Dedifferentiated amniotic fluid mesenchymal stem cell (primary cell): ENCODE measurements around the gene TMTC2.
A peak's percentile ranks its signal among the peaks of the same experiment; 100 is the strongest.

Source experiments
- DNase-seq: peaks from one replicate; pipeline ENCODE4 v3.0.0-alpha.2; 2016; ENCODE audit errors: extremely low spot score

The TMTC2 gene

DNA sequence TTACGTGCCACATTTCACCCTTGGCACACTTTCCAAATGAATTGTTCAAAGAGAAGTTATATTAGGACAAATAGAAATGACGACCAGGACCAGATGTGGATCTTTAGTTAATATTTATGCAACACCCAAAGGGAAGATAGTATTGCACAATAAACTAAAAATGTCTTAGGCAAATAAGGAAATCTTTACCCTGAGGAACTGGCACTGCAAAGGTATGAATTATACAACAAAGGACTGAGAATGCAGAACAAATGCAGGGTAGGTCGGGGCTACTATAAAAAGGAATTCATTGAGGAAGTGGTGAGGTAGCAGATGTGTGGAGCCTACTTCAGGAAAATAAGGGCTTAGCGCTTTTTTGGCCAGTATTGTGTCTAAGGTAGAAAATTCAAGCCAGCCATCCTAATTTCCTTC lies 3.9 kb upstream of the TMTC2 start:
- DNase-seq = no peak

DNA sequence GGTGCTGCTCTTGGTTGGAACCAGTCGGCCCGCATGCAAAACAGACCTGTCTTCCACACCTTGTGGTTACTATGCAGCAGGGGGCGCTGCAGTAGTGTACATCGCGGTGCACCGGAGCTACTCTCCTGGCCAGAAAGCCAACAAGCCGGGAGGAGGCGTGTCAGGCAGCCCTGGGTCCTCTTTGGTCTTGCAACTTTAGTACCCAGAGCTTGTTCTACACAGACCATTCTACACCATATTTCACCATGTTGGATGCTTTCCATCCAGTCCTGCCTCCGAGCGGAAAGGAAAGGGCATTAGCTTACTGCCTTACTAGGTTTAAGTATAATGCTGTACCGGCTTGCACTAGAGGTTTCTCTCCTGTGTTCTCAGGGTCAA lies 927 bp upstream of the TMTC2 start:
- DNase-seq = peak; percentile 95

DNA sequence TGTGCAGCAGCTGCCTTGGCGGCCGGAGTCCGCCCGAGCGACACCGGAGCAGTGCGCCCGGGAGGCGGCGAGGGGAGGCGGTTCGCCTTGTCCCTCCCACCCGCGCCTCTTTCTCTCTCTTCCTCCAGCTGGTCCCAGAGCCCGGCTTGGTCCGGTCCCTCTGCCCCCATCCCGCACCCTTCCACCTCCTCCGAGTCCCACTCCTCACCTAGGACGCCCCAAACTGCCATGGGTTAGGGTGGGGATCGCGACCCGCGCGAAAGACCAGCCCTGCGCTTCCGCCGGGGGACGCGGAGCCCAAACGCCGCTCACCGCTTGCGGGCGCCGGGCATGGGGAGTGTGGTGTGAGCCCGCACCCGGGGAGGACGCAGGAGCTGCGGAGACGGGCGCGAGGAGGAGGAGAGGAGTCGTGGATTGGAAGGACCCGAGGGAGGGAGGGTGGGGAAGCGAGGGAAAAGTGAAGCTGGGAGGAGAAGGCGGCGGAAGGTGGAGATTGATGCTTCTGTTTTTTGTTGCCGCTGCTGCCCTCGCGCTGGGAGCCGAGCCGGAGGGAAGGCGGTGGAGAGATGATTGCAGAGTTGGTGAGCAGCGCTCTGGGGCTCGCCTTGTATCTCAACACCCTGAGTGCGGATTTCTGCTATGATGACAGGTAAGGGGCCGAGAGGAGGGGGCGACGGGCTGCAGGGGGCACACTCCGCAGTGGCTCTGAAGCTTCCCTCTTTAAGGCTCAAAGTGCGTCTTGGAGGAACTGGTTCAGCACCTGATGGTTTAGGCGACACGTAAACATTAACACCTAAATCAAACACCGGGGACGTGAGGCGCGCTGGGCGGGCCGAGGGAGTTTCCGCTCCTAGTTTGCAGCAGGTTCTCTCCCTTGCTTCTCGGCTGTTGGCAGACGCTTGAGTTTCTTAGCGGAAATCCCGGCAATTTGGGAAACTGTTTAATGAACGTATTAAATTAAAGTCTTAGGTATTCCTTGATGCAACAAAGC lies 610 bp downstream of the TMTC2 start:
- peak; percentile 17 for DNase-seq

DNA sequence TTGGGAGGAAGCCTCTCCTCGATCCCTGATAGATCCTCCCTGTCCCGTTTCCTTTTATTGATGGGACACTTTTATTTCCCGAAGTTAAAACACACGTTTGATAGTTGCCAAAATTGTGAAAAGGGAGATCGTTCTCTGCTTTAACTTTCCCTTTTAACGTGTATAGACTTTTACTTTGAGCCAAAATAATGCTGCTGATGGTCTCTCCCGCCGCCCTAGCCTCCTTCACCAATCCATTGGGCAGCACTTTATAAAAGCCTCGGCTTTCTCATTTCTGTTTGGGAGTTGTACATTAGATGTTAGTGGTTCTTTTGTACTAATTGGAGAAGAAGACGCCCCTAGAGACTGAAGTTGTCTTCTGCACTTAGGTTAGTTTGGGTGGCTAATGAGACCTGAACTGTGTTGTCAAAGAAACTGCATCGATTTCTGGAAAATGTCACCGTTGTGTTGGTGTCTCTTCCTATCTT lies 1.4 kb downstream of the TMTC2 start:
- peak; percentile 16 for DNase-seq

DNA sequence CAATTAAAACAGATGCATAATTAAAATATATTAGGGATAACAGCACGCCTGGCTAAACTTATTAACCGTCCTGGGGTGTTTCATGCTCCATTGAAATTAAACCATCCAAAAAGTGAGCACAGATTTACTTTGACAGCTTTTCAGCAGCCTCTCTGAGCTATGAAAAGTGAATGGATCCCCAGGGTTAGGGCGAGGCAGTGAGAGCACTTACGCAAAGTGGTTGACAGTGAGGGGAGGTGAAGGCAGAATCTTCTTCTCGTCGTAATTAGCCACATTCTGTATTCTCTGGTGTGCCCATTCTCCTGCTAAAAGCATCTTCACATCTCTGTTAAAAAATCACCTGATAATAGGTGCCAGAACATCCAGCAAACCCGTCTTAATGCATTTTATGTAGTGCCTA lies 1.9 kb downstream of the TMTC2 start:
- DNase-seq = no peak

DNA sequence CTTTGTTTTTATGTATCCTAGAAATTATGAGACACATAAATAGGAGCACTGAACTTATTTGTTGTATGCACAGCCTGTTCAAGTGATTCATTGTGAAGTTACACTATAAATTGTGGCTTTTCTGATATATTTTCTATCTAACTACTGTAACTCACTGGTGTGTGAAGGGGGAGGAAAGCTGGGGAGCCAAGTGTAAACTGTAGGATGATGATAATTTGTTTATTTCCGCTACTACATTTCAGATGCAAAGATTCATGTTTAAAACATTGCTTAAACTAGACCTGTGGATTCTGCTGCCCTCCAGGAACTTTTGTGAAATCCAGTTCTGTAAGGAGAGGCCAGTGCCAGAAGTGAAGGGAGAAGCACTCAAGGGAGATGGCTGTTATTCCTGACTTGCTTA lies 3.3 kb downstream of the TMTC2 start:
- DNase-seq = no peak

DNA sequence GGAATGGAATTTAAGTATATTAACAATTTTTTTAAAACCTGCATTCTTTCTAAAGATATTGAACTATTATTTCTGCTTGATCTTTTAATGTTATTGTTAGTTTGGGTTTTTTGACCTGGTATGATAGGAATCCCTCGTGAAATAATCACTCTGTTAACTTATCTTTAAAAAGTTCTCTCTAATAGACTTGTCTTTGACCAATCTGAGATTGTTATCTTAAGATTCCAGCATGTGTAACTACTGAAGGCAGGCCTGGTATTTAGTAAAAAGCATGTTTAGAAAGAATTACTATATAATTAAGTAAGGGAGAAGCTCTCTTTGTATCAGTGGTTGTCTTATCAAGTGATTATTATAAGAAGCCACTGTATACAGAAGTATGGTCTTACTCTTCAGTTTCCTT lies 4.8 kb downstream of the TMTC2 start:
- DNase-seq = no peak

DNA sequence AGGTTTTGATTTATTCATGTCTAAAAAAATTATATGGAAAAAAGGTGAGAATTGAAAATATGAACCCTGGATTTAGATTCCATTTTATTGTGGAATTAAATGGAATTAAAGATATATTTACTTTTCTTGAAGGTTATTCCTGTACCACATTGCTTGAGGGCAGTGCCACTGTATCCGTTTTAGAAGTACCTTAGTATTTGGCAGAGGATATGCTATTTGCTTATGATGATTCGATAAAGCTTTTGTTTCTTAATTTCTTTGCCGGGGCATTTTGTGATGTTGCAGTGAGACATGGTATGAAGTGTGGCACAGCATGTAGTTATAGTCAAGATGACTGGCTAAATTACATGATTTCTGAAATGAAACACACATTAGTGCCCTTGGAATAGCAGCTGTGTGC lies 7.6 kb downstream of the TMTC2 start:
- DNase-seq = no peak

DNA sequence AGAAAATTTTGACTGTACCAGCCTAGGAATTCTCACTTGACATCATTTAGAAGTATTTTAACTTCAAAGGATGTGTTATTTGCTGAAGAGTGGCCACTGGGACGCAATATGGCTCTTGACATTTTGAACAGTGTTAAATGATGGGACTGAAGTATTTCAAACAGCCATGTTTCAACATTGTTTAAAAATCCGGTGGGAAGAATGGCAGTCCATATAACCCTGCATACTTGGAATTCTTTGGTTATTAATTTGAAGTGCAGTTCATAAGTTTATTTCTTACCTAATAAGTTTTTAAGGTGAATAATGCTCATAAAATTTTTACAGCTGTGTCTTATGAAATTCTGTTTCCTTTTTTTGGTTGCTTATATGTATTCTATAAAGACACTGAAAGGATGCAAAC lies 8.3 kb downstream of the TMTC2 start:
- no peak for DNase-seq

DNA sequence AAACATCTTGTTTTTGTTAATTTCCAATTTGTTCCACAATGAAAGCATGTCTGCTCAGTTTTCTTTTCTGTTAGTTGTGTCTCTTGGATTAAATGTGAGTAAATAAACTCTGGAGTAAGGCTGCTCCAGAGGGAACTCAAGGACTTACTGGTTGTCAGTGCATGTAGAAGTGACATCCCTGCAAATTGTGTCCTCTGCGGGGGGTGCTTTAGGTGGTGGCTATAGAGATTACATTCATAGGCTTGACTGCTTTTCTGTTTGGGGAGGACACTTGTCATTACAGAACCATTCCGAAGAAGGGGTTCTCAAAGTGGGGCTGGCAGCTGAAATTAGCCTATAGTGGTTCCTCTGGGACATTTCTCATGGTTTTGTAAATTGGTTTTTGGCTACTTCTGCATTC lies 8.8 kb downstream of the TMTC2 start:
- DNase-seq = no peak

DNA sequence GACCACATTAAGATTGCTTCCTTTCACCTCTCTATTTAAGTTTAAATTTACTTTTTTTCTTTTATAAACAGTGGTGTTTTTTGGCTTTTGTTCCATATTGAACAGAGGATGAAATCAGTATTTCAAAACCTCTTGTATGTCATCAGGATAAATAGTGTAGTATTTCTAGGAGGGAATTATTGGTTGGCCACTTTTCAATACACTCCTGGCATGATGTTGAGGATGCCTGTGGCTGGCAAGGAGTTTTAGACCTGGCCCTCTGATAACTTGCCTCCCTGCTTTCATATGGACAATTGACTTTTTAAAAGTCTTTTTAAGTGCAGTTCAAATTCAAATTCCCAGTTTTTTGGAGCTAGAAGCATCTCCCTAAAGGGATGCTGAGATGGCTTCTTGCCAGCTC lies 9.8 kb downstream of the TMTC2 start:
- no peak for DNase-seq

DNA sequence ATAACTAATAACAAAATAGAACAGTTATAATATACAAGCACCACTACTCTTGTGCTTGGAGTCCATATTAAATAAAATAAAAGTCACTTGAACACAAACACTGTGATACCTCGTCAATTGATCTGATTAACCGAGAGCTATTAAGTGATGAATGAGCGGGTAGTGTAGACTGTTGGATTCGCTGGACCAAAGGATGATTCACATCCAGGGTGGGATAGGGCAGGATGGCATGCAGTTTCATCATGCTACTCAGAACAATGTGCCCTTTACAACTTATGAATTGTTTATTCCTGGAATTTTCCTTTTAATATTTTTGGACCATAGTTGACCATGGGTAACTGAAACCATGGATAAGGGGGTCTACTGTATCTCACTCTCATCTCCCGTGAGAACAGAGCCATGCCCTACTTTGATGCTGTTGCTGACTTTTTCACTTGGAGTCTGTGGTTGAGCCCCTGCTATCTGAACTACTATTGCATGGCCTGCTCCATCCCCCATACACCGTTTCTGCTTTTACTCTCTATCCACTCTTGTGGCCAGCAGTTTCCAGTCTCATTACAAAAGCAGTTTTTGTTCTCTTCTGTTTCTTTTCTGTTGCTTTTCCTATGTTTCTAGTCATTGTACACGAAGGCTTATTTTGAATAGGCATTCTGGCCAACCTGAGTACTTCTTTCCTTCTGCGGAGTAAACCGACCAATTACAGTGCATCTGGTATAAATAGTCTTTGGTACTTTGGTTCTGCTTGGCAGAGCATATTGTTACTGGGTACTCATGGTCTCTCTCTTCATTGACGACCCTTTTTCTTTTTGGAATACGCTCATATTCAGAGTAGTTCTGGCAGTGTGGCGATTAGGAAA lies 12.2 kb downstream of the TMTC2 start:
- DNase-seq = no peak

DNA sequence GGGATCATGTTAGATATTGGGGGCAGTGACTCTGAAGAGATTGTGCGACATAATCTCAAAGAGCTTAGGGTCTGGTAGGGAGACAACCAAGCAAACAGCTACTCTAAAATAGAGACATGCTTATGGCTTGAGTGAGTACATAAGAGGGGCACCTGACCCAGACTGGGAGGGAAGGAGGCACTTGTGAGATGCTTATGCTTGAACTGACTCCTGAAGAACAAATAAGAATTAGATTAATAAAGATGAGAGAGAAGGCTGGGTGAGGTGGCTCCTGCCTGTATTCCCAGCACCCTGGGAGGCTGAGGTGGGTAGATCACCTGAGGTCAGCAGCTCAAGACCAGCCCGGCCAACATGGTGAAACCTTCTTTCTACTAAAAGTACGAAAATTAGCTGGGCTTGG lies 19.1 kb downstream of the TMTC2 start:
- DNase-seq = no peak

DNA sequence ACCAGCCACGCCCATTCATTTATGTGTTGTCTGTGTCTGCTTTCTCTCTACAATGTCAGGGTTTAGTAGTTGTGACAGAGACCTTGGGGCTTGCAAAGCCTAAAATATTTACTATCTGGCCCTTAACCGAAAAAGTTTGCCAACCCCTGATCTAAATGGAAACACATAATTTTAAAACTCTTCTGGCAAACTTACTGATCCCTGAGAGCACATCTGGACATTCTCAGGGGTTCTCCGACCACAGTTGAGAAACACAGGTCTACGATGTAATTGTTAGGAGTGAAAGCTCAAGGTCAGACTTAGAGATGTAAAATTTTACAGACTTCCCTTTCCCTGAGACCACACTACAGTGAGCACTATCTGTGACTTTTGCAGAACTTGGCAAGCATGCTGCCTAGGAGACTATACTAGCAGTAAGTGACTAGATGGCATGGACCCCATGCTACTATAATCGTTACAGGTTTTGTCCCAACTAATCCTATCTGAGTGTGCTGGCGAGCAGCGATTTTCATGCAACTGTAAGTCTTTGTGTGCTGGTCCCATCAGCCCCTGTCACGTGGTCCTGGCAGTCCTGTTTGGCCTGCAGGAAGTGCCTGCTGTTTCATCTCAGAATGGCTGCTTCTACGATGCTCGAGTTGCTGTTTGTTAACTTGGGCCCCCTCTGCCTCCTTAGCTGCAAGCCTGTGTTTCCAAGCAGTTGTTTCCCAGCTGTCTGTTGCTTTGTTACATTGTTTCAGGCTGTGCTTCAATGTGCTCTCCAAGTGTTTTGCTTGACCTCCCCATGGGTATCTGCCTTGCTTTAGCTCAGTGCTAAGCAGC lies 21.6 kb downstream of the TMTC2 start:
- DNase-seq = no peak

DNA sequence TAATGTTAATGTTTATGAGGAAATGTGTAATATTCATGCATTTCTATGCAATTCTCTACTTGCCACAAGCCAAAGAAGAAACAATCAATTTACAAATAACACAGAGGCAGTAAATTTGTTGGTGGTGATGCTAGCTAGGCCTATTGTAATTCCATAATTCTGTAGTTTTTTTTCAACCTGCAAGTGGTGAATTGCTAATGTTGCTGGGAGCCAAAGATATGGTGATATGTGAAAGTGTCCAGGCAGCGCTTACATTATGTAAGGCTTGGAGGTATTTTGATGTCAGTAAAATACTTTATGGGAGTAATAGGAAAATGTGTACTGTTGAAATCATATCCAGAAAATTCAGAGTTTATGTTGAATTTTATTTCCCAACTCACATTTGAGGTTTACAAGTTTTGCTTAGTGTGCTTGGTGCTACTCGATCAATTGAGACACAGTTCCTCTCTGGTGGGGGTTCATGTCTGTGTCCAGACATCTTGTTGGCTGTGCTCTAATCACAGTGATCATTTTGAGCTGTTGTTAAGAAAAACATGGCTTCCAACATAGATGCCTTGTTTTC lies 23.2 kb downstream of the TMTC2 start:
- no peak for DNase-seq

DNA sequence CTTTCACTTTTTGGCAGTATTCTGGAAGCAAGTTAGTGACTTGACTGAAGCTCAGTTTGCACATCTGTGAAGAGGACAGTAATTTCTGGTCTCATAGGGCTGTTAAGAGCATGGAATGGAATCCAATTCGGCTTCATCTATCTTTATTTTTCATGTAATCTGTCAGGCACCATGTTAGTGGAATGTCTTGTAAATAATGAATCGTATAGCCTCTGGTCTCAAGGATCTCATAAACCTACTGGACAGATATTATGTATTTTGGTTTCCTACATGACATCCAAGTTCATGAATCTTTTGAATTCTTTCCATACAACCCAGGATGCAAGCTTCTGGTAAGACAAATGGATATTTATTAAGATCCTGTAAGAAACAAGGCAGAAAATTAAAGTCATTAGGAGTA lies 24.0 kb downstream of the TMTC2 start:
- no peak for DNase-seq

DNA sequence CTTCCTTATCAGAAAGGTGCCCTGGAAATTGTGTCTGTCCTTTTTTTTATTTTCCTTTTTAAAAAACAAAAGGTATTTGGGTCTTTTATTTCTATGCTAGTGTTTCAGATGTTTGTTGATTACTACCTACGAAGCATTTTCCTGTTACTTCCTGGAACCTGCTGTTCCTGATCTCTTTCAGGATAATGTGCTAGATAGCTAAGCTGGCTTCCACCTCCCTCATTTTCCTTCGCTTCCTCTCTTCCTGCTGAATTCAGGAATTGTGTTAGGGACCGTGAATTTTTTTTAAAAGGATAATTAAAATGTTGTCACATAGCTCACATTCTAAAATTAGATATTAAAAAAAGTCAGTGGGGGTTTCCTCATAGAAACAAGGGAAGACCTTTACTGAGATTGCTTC lies 27.7 kb downstream of the TMTC2 start:
- no peak for DNase-seq

DNA sequence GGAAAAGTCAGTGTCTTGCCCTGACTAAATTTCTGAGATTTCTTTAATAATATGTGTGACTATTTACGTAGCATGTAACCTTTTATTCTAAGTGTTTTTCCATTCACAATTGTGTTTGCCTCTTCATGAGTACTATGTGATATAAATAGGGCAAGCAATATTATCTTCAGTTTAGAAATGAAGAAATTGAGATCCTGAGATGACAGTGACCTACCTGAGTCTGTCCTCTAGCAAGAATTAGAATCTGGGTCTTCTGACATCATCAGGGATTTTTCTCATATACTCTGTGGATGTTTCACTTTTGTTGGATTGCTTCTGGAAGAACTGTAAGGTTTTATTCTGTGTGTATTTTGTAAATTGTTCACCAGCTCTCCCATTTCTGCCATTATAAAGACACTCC lies 35.0 kb downstream of the TMTC2 start:
- no peak for DNase-seq

DNA sequence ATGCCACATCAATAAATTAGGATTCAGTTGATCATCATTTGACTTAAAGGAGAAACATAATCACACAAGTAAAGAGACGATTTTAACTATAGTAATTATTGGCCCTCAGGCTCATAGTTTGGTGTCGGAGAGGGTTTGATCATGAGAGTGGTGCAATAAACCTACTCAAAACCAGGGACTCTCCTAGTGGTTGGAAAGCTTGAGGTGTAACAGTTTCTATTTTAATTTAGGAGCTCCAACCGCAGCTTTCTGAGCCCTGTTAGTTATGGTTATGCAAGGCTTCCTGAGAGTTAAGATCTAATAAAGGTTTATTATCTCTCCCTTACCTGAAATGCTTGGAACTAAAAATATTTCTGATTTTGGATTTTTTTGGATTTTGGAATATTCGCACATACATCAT lies 36.4 kb downstream of the TMTC2 start:
- no peak for DNase-seq

DNA sequence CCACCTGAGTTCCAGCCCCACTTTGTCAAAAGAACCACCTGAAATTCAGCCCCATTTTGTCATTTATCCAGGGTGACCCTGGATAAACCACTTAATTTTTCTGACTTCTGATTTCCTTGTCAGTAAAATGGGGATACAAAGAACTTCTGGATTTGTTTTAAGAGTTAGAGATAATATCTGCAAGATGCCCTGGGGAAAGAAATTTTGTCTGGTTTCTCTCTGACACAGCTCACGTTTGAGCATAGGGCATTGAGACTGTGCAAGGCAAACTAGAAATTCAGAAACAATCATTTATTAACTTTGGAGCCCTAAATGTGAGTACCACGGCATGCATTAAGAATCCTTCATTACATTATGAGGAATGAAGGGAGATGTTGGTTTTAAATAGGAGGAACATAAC lies 37.2 kb downstream of the TMTC2 start:
- no peak for DNase-seq

DNA sequence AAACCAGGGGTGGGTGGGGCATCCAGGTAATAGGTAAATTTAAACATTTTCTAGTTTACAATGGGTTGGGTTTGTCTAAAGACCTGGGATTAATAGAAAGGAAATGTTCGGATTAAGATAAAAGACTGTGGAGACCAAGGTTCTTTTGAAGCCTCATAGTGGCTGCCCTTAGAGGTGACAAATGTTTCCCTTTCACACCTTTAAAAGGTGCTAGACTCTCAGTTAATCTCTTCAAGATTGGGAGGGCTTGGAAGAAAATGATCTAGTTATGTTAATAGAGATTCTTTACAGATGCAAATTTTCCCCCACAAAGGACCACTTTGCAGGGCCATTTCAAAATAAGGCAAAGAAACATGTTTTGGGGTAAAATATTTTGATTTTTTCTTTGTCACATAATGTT lies 39.0 kb downstream of the TMTC2 start:
- no peak for DNase-seq

DNA sequence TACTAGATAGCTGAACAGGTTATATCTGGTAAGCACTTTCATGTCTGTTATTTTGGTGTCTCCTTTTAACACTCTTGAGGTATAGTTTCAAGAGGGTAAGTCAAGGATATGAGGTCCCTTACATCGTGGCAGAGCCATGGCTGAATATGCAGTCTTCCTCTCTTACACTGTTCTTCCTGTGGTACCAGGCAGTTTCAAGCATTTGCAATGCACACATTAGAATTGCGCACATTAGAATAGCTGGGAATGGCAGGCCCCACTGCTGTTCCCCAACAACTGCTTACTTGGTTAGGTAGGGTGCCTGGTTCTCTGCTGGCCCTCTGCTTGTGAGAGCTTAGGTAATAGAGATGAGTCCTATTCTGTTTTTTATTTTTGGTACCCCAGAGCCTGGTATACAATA lies 41.2 kb downstream of the TMTC2 start:
- no peak for DNase-seq
